HepG2 (cell line): Measurements from ENCODE around the gene TTPAL. TPM values are rescaled to one million over a fixed set of nuclear protein-coding genes. Genes with fewer than 3 reads are reported as not detected.
A peak's percentile ranks its signal among the peaks of the same experiment; 100 is the strongest.

Source experiments
- BCL6 ChIP-seq: IDR thresholded peaks from 2 replicates; pipeline ENCODE4 v1.6.1; 2016; ENCODE audit warnings: missing genetic modification reagents, missing compliant biosample characterization
- ERF ChIP-seq: IDR thresholded peaks from 2 replicates; pipeline ENCODE4 v1.6.1; 2018; ENCODE audit warnings: missing biosample characterization, missing genetic modification reagents
- ESRRA ChIP-seq: sonication (generic); formaldehyde crosslinking; IDR thresholded peaks from 2 replicates; pipeline ENCODE4 v1.5.1; 2020; ENCODE audit warnings: mild to moderate bottlenecking, low read depth, missing genetic modification reagents
- GLI4 ChIP-seq: sonication (generic); formaldehyde crosslinking; IDR thresholded peaks from 2 replicates; pipeline ENCODE4 v1.5.1; 2020; ENCODE audit warnings: missing genetic modification reagents, mild to moderate bottlenecking, moderate library complexity, borderline replicate concordance
- HDAC2 ChIP-seq: sonication (generic); formaldehyde crosslinking; IDR thresholded peaks from 2 replicates; pipeline ENCODE4 v1.4.0; 2020; ENCODE audit warnings: missing genetic modification reagents
- HMG20B ChIP-seq: conservative IDR thresholded peaks from 2 replicates; pipeline ENCODE4 v1.6.1; 2016; ENCODE audit warnings: missing genetic modification reagents, missing compliant biosample characterization
- ISL2 ChIP-seq: sonication (generic); formaldehyde crosslinking; IDR thresholded peaks from 2 replicates; pipeline ENCODE4 v1.5.0; 2020; ENCODE audit warnings: missing genetic modification reagents
- KDM1A ChIP-seq: IDR thresholded peaks from 2 replicates; pipeline ENCODE4 v1.6.1; 2016; ENCODE audit warnings: missing compliant biosample characterization
- MXD3 ChIP-seq: IDR thresholded peaks from 2 replicates; pipeline ENCODE4 v1.6.1; 2016; ENCODE audit warnings: mild to moderate bottlenecking, missing biosample characterization, missing genetic modification reagents
- NR2F6 ChIP-seq, 2 experiments: IDR thresholded peaks; 2 replicates each; pipeline ENCODE4 v1.6.1; 2016; ENCODE audit warnings: antibody characterized with exemption in 1 of 2, mild to moderate bottlenecking in 1 of 2
- PHF8 ChIP-seq: sonication (generic); formaldehyde crosslinking; IDR thresholded peaks from 2 replicates; pipeline ENCODE4 v1.5.0; 2020; ENCODE audit warnings: missing genetic modification reagents
- RAD21 ChIP-seq: fragments of 450-650 bp; formaldehyde crosslinking; IDR thresholded peaks from 2 replicates; pipeline ENCODE4 v1.5.0; 2020; ENCODE audit warnings: mild to moderate bottlenecking
- RCOR2 ChIP-seq: IDR thresholded peaks from 2 replicates; pipeline ENCODE4 v1.6.1; 2016; ENCODE audit warnings: missing biosample characterization, missing genetic modification reagents
- SALL1 ChIP-seq: sonication (generic); formaldehyde crosslinking; IDR thresholded peaks from 2 replicates; pipeline ENCODE4 v1.8.0; 2022; ENCODE audit warnings: mild to moderate bottlenecking, missing genetic modification reagents
- STAT5B ChIP-seq: sonication (generic); formaldehyde crosslinking; IDR thresholded peaks from 2 replicates; pipeline ENCODE4 v1.4.0; 2020; ENCODE audit warnings: missing genetic modification reagents
- TBX3 ChIP-seq: fragments of 450-650 bp; IDR thresholded peaks from 2 replicates; pipeline ENCODE4 v1.6.1; 2017; ENCODE audit warnings: antibody characterized with exemption, mild to moderate bottlenecking, inconsistent platforms, borderline replicate concordance
- TEAD3 ChIP-seq: optimal IDR thresholded peaks from 2 replicates; pipeline ENCODE3; 2016; ENCODE audit warnings: borderline replicate concordance
- TFE3 ChIP-seq: IDR thresholded peaks from 2 replicates; pipeline ENCODE4 v1.6.1; 2016
- TOE1 ChIP-seq: sonication (generic); formaldehyde crosslinking; IDR thresholded peaks from 2 replicates; pipeline ENCODE4 v1.4.0; 2020; ENCODE audit warnings: mild to moderate bottlenecking, missing genetic modification reagents
- ZMYM2 ChIP-seq: sonication (generic); formaldehyde crosslinking; IDR thresholded peaks from 2 replicates; pipeline ENCODE4 v1.8.0; 2022; ENCODE audit warnings: mild to moderate bottlenecking, missing genetic modification reagents
- ZMYM3 ChIP-seq: sonication (generic); formaldehyde crosslinking; IDR thresholded peaks from 2 replicates; pipeline ENCODE4 v1.5.1; 2020; ENCODE audit warnings: mild to moderate bottlenecking, missing genetic modification reagents
- ZNF232 ChIP-seq: sonication (generic); formaldehyde crosslinking; IDR thresholded peaks from 2 replicates; pipeline ENCODE4 v1.4.0; 2020; ENCODE audit warnings: missing genetic modification reagents, borderline replicate concordance
- ZNF260 ChIP-seq: sonication (generic); formaldehyde crosslinking; IDR thresholded peaks from 2 replicates; pipeline ENCODE4 v1.4.0; 2020; ENCODE audit warnings: missing genetic modification reagents, low read depth, mild to moderate bottlenecking, borderline replicate concordance
- ZNF572 ChIP-seq: sonication (generic); formaldehyde crosslinking; IDR thresholded peaks from 2 replicates; pipeline ENCODE4 v1.5.1; 2020; ENCODE audit warnings: mild to moderate bottlenecking, missing genetic modification reagents
- ZNF709 ChIP-seq: sonication (generic); formaldehyde crosslinking; IDR thresholded peaks from 2 replicates; pipeline ENCODE4 v1.5.0; 2020; ENCODE audit warnings: mild to moderate bottlenecking, missing genetic modification reagents
- ZNF770 ChIP-seq: sonication (generic); formaldehyde crosslinking; IDR thresholded peaks from 2 replicates; pipeline ENCODE4 v1.5.0; 2020; ENCODE audit warnings: mild to moderate bottlenecking, missing genetic modification reagents
- polyA plus RNA-seq, 8 experiments: library from polyadenylated mRNA; depleted of rRNA in 3 of 8; stranded (reverse) in 7 of 8; unstranded in 1 of 8; fragments of >200 nt; fragmentation: Illumina TruSeq in 4 of 8; extraction: Trizol in 4 of 8; gene quantifications; 2 replicates each; pipeline versions ENCODE4 v1.2.1 to v1.2.3, GENCODE V29; 2011 to 2016; ENCODE audit warnings: low read depth in 4 of 8, missing spikeins in 1 of 8, mixed read lengths in 1 of 8; ENCODE audit not compliant: insufficient read depth in 1 of 8
- total RNA-seq, 5 experiments: library from RNA; depleted of rRNA; stranded (reverse); fragments of >200 nt; fragmentation: Illumina TruSeq; extraction: Trizol; gene quantifications; 2 replicates each; pipeline ENCODE4 v1.2.3, GENCODE V29; 2016; ENCODE audit warnings: low read depth in 1 of 5

Gene TTPAL
- total and polyA plus RNA-seq, 2 of the 13 experiments (the other 11 are each of a cell fraction or from before 2014, with no cell fraction given), result 4.3 to 18.8 TPM

- TF ChIP-seq SALL1 (0 out of 2 replicates have a peak, but pooled peaks have one; percentile 7), ZMYM3 (CRISPR knock-in tag) (peak; percentile 86), ZMYM2 (peak; percentile 56; the same call in 1 of the 2 replicates), PHF8 (CRISPR knock-in tag) (no peak), ERF (CRISPR knock-in tag) (no peak), KDM1A (CRISPR knock-in tag) (peak; percentile 71), RCOR2 (CRISPR knock-in tag) (0 out of 2 replicates have a peak, but pooled peaks have one; percentile 51), ZNF770 (peak; percentile 96), HMG20B (CRISPR knock-in tag) (no peak), ZNF572 (CRISPR knock-in tag) (no peak), BCL6 (no peak), ZNF709 (CRISPR knock-in tag) (no peak), RAD21 (CRISPR knock-in tag) (no peak), ZNF232 (CRISPR knock-in tag) (0 out of 2 replicates have a peak, but pooled peaks have one; percentile 23), ESRRA (CRISPR knock-in tag) (no peak), STAT5B (CRISPR knock-in tag) (no peak), TOE1 (no peak), HDAC2 (CRISPR knock-in tag) (0 out of 2 replicates have a peak, but pooled peaks have one; percentile 21), NR2F6 (IDR thresholded peaks at IDR 0.05) (no peak), NR2F6 (CRISPR knock-in tag; IDR thresholded peaks at IDR 0.05) (no peak), TBX3 (no peak), GLI4 (0 out of 2 replicates have a peak, but pooled peaks have one; percentile 45), TFE3 (CRISPR knock-in tag) (no peak), ZNF260 (no peak), TEAD3 (CRISPR knock-in tag) (peak; percentile 56), MXD3 (no peak), ISL2 (no peak)
Measured at GRCh38 chr20:44532981-44533331, 57.3 kb downstream of the TTPAL start (continued).
